Lower lobe of right lung (tissue), 2 donors: ENCODE data around the gene ILDR1. TPM values are rescaled to one million over a fixed set of nuclear protein-coding genes. Genes with fewer than 3 reads are reported as not detected.

Experiments
- ATAC-seq, 2 donors: fragments of 200-7000 bp; cut with Tn5 transposase; one replicate each; pipeline ENCODE4 v1.9.1; 2020 to 2022; ENCODE audit warnings: mild to moderate bottlenecking in 2 of 2, moderate library complexity in 2 of 2
- DNase-seq: peaks from one replicate; pipeline ENCODE4 v3.0.0-alpha.2; 2020
- H3K27ac ChIP-seq: fragments of 200-600 bp; one replicate; pipeline ENCODE4 v1.8.0; 2022
- H3K27me3 ChIP-seq: fragments of 200-600 bp; one replicate; pipeline ENCODE4 v1.8.0; 2022; ENCODE audit warnings: low read depth
- H3K36me3 ChIP-seq: fragments of 200-600 bp; one replicate; pipeline ENCODE4 v1.8.0; 2022; ENCODE audit warnings: mild to moderate bottlenecking
- H3K4me1 ChIP-seq: fragments of 200-600 bp; one replicate; pipeline ENCODE4 v1.8.0; 2022
- H3K4me3 ChIP-seq: fragments of 200-600 bp; one replicate; pipeline ENCODE4 v1.8.0; 2022; ENCODE audit warnings: mild to moderate bottlenecking
- H3K9me3 ChIP-seq: fragments of 200-600 bp; one replicate; pipeline ENCODE4 v1.8.0; 2022
- intact Hi-C: fragments of 100-400 bp; cut with DNase I; formaldehyde crosslinking; loops from one replicate; pipeline ENCODE4 v1.11.0; 2022
- total RNA-seq: library from RNA; stranded (reverse); fragmentation: NEBNext Ultra II Directional; extraction: Animal tissue kit (Norgen Biotek cat#: 25700); gene quantifications from one replicate; pipeline ENCODE4 v1.2.1, GENCODE V29; 2021
- TF ChIP-seq, protein P1 (sequence below): fragments of 200-600 bp; IDR thresholded peaks from one replicate; pipeline ENCODE4 v1.8.0; 2022; ENCODE audit warnings: antibody characterized with exemption, mild to moderate bottlenecking
- donor health status: DM: no; HTN: yes; CAD: no; lungs with severe emphysema.

The ILDR1 gene
- total RNA-seq, 1 donor from 2014 or later: 8.3 TPM

GRCh38 chr3:121994551-121994950 lies 27.5 kb downstream of the ILDR1 start:
- peaks cover 20% of the 10 kb centered on the region for H3K4me1 ChIP-seq
- DNase-seq (no peak), ATAC-seq (no peak)
- H3K36me3 ChIP-seq: no peaks in the 10 kb centered on the region
- no peaks in the 10 kb centered on the region for H3K27me3 ChIP-seq
- H3K27ac ChIP-seq: peak overlapping the region; percentile 70
- H3K4me3 ChIP-seq: no peak overlapping the region
- TF ChIP-seq, protein P1, sequence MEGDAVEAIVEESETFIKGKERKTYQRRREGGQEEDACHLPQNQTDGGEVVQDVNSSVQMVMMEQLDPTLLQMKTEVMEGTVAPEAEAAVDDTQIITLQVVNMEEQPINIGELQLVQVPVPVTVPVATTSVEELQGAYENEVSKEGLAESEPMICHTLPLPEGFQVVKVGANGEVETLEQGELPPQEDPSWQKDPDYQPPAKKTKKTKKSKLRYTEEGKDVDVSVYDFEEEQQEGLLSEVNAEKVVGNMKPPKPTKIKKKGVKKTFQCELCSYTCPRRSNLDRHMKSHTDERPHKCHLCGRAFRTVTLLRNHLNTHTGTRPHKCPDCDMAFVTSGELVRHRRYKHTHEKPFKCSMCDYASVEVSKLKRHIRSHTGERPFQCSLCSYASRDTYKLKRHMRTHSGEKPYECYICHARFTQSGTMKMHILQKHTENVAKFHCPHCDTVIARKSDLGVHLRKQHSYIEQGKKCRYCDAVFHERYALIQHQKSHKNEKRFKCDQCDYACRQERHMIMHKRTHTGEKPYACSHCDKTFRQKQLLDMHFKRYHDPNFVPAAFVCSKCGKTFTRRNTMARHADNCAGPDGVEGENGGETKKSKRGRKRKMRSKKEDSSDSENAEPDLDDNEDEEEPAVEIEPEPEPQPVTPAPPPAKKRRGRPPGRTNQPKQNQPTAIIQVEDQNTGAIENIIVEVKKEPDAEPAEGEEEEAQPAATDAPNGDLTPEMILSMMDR: no peak
- H3K9me3 ChIP-seq: no peaks in the 10 kb centered on the region
- intact Hi-C loops: no loop called here

DNA sequence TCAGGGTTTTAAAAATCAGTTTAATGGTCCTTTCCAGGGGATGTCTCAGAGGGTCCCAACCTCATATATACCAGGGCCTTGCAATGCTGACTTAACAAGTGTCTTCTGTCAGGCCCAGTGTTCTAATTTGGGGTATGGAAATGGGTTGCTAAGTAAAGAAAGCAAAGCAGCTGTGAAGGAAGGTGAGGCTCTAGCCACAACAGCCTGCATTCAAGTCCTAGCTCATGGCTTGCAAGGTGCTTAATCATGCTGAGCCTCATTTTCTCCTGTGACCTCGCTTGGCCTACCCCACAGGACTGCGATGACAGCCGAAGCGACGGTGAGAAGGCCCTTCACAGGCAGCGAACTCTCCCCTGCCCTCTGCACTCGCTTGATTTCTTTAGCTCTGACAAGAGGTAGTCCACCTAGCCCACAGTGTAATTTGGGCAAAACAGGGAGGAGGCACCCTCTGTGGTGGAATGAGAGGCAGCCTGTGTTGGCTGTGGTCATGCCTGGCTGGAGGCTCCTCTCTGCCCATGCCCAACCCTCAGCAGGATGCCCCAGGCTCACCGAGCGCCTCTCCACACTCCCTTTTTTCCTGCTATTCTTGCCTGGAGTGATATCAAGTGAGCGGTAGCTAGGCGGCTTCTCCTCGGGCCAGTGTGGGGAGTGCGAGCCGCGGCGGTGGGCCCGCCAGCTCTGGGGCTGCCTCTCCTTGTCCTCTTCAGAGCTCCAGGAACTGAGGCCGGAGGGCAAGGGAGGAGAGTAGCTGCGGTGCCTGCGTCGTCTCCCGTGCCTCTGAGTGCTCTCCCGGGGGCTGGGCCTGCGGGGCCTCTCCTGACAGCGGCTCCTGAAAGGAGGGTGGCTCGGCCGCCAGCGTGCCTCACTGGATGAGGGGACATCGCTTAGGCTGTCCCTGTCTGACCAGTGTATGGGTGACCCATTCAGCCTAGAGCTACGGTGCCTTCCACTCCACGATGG lies 29.2 kb downstream of the ILDR1 start:
- no peak overlapping the region for H3K27ac ChIP-seq

DNA sequence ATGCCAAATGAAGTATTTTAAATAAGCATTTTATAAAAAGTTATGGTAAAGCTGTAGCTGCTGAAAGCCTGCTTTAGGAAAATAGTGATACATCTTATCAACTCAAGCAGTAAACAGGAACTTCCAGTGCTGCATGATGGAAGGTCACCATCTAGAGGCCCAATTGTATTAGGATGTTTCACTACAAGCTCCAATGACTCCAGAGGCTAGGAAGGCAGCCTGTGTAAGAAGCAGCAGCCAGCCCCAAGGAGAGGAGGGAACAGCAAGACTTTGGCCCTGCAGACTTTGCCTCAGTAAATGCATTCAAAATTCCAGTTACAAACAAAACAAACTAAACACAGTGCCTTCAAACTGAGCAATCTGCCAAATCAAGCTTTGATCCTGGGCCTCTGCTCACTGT lies 32.1 kb downstream of the ILDR1 start:
- Histone ChIP-seq H3K36me3 (no peaks in the 10 kb centered on the region), H3K27me3 (no peaks in the 10 kb centered on the region), H3K9me3 (no peaks in the 10 kb centered on the region), H3K4me1 (peaks cover 1% of the 10 kb centered on the region), H3K4me3 (no peak overlapping the region), H3K27ac (no peak overlapping the region)
- TF ChIP-seq, protein P1: no peak
- intact Hi-C loops: no loop called here
- no peak for DNase-seq
- no peak for ATAC-seq

More for the DNA sequence above, 29.2 kb downstream of the ILDR1 start:
- no peak for ATAC-seq
- no peaks in the 10 kb centered on the region for H3K27me3 ChIP-seq
- H3K4me1 ChIP-seq: peaks cover 20% of the 10 kb centered on the region
- H3K9me3 ChIP-seq: no peaks in the 10 kb centered on the region
- no peak for DNase-seq
- intact Hi-C loops: no loop called here
- H3K36me3 ChIP-seq: no peaks in the 10 kb centered on the region
- TF ChIP-seq, protein P1: no peak
- H3K4me3 ChIP-seq: no peak overlapping the region

DNA sequence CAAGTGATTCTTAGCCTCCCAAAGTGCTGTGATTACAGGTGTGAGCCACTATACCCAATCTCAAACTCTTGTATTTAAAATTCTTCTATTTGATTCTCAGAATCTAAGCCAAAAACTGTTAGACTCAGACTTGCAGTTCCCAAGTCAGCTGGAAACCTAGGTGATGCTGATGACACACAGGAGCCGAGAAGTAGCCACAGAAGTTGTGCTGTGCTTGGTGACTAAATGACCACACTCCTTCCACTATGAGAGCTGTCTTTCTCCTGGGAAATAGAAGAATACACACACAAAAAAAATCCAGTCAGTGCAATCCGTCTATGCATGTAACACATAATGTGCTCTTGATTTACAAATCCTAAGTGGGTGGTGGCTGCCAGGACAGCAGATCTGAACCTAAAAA lies 33.9 kb downstream of the ILDR1 start:
- DNase-seq (no peak), ATAC-seq (no peak)
- H3K4me3 ChIP-seq: no peak overlapping the region
- H3K36me3 ChIP-seq: no peaks in the 10 kb centered on the region
- no peaks in the 10 kb centered on the region for H3K27me3 ChIP-seq
- TF ChIP-seq, protein P1: no peak
- intact Hi-C loops: no loop called here
- no peaks in the 10 kb centered on the region for H3K4me1 ChIP-seq
- H3K9me3 ChIP-seq: peaks cover 9% of the 10 kb centered on the region
- H3K27ac ChIP-seq: no peak overlapping the region

DNA sequence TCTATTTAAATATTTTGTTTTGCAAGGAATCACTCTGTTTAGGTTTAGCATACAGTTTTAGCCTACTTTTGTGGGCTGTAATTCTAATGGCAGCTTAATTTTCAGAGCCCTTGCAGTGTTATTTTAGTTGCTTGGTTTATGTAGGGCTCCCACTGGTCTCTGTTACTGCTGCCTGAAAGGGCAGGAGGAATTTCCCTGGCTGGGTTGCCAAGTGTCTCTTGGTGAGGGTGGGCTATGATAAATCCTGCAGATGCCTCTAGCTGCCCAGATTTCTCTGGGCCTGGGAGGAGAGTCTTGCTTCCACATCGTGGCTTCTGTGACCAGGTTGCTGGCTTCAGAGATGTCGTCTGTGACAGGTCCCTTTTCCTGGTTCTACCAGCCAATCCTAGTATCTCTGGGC lies 36.2 kb downstream of the ILDR1 start:
- ATAC-seq (no peak), DNase-seq (no peak)
- Histone ChIP-seq H3K4me1 (no peaks in the 10 kb centered on the region), H3K36me3 (no peaks in the 10 kb centered on the region), H3K27ac (no peak overlapping the region), H3K9me3 (peaks cover 9% of the 10 kb centered on the region), H3K27me3 (no peaks in the 10 kb centered on the region), H3K4me3 (no peak overlapping the region)
- TF ChIP-seq, protein P1: no peak
- intact Hi-C loops: no loop called here
